Glomerular visceral epithelial cell (primary cell): ENCODE measurements around the gene GSTO2.

Experiments
- DNase-seq: peaks from one replicate; pipeline ENCODE4 v3.0.0-alpha.2; 2016; ENCODE audit errors: extremely low spot score

Gene GSTO2

GRCh38 chr10:104307576-104308438 is 38.8 kb downstream of the GSTO2 start:
- DNase-seq: no peak

GRCh38 chr10:104308439-104308903 is 39.5 kb downstream of the GSTO2 start:
- DNase-seq: no peak

GRCh38 chr10:104309980-104310978 is 41.3 kb downstream of the GSTO2 start:
- peak; percentile 54 for DNase-seq

GRCh38 chr10:104311184-104311720 is 42.3 kb downstream of the GSTO2 start:
- DNase-seq: no peak

- DNase-seq: no peak
Observed at GRCh38 chr10:104314591-104315485, 45.9 kb downstream of the GSTO2 start.

GRCh38 chr10:104315486-104315921 is 46.5 kb downstream of the GSTO2 start:
- no peak for DNase-seq

- DNase-seq: no peak
Observed at GRCh38 chr10:104316321-104317099, 47.5 kb downstream of the GSTO2 start.

GRCh38 chr10:104317269-104317710 is 48.3 kb downstream of the GSTO2 start:
- DNase-seq: no peak

GRCh38 chr10:104317726-104318299 is 48.8 kb downstream of the GSTO2 start:
- DNase-seq: peak; percentile 36

- no peak for DNase-seq
Observed at GRCh38 chr10:104318326-104318725, 49.3 kb downstream of the GSTO2 start.

- no peak for DNase-seq
Observed at GRCh38 chr10:104318810-104319741, 50.1 kb downstream of the GSTO2 start.

- DNase-seq: no peak
Observed at GRCh38 chr10:104321226-104321625, 52.2 kb downstream of the GSTO2 start.

- no peak for DNase-seq
Observed at GRCh38 chr10:104321725-104322415, 52.9 kb downstream of the GSTO2 start.

- DNase-seq: no peak
Observed at GRCh38 chr10:104322416-104322782, 53.4 kb downstream of the GSTO2 start.

GRCh38 chr10:104323085-104323484 is 54.1 kb downstream of the GSTO2 start:
- no peak for DNase-seq

- no peak for DNase-seq
Observed at GRCh38 chr10:104323760-104324201, 54.8 kb downstream of the GSTO2 start.

- no peak for DNase-seq
Observed at GRCh38 chr10:104324221-104324686, 55.3 kb downstream of the GSTO2 start.

- no peak for DNase-seq
Observed at GRCh38 chr10:104324931-104325330, 55.9 kb downstream of the GSTO2 start.
